Thyroid gland (tissue), 4 donors: ENCODE results near the gene FAM216B. TPM values are rescaled to one million over a fixed set of nuclear protein-coding genes. Genes with fewer than 3 reads are reported as not detected.

Experiments used
- DNase-seq, 2 donors: peaks; one replicate each; pipeline ENCODE4 v3.0.0-alpha.2; 2019
- H3K27ac ChIP-seq, 3 donors: fragments of 200-600 bp; sonication (generic); 1 replicate in 2 of 3; 2 replicates in 1 of 3; pipeline ENCODE4 v1.5.1; 2016 to 2019; ENCODE audit warnings: mild to moderate bottlenecking in 1 of 3, moderate library complexity in 1 of 3
- H3K27me3 ChIP-seq: fragments of 200-600 bp; sonication (generic); one replicate; pipeline ENCODE4 v1.5.1; 2019
- H3K36me3 ChIP-seq, 2 donors: fragments of 200-600 bp; sonication (generic); one replicate each; pipeline ENCODE4 v1.5.1; 2016 to 2019
- H3K4me1 ChIP-seq, 2 donors: fragments of 200-600 bp; sonication (generic); one replicate each; pipeline ENCODE4 v1.5.1; 2017 to 2019
- H3K4me3 ChIP-seq, 3 donors: fragments of 200-600 bp; sonication (generic); replicated peaks in 1 of 3; 1 replicate in 2 of 3; 2 replicates in 1 of 3; pipeline ENCODE4 v1.5.1; 2016; ENCODE audit warnings: mild to moderate bottlenecking in 1 of 3
- H3K9me3 ChIP-seq: fragments of 200-600 bp; sonication (generic); one replicate; pipeline ENCODE4 v1.5.1; 2017
- CTCF ChIP-seq, 6 experiments: fragments of 200-600 bp in 3 of 6; fragments of 450-650 bp in 3 of 6; sonication (generic) in 3 of 6; IDR thresholded peaks; one replicate each; pipeline ENCODE4 v1.5.1; 2016 to 2019; ENCODE audit warnings: antibody characterized with exemption in 6 of 6, mild to moderate bottlenecking in 2 of 6, inconsistent platforms in 1 of 6, moderate library complexity in 1 of 6
- POLR2A ChIP-seq, 2 donors: fragments of 450-650 bp; IDR thresholded peaks; one replicate each; pipeline ENCODE4 v1.6.1; 2017; ENCODE audit warnings: antibody characterized with exemption in 2 of 2, mild to moderate bottlenecking in 2 of 2, moderate library complexity in 1 of 2
- WGBS, 2 donors: methylation state at CpG; one replicate each; pipeline ENCODE4 v1.1.5; 2017; 5-methylcytosine and 5-hydroxymethylcytosine counted together
- intact Hi-C: fragments of 100-400 bp; cut with DNase I; formaldehyde crosslinking; loops from one replicate; pipeline ENCODE4 v1.15.1; 2023
- total RNA-seq, 4 donors: library from RNA; depleted of rRNA; stranded (reverse); fragments of >200 nt; gene quantifications; one replicate each; pipeline ENCODE4 v1.2.3, GENCODE V29; 2016

FAM216B gene
- total RNA-seq, 4 donors from 2014 or later: not detected

DNA sequence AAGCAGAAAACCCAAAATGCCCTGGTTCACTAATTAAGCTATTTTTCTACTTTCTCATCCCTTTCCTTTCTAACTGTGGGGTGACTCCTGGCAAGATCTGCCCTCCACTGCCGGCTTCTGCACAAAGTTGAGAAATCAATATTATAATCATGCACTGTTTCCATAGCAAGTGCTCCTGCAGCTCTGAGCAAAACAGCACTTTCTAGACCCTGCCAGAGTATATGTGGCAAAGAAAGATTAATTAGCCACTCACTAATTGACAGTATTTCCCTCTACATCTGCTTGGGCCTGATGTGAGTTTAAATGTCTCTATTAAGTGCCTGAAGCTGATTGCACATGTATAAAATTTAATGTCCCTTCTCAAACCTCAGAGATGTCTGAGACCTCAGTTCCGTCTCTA is 39.5 kb upstream of the FAM216B start:
- no peaks in the 10 kb centered on the region for H3K27me3 ChIP-seq
- H3K27ac ChIP-seq: no peak overlapping the region
- no peaks in the 10 kb centered on the region for H3K36me3 ChIP-seq
- intact Hi-C loops: no loop called here
- TF ChIP-seq CTCF (IDR thresholded peaks at IDR 0.05) (no peak), POLR2A (IDR thresholded peaks at IDR 0.05) (no peak)
- 93 to 95% methylated on average over 2 of the region's 2 CpGs for WGBS, 2 donors
- no peak for DNase-seq
- H3K4me1 ChIP-seq: no peaks in the 10 kb centered on the region
- H3K9me3 ChIP-seq: no peaks in the 10 kb centered on the region
- H3K4me3 ChIP-seq: no peak overlapping the region

DNA sequence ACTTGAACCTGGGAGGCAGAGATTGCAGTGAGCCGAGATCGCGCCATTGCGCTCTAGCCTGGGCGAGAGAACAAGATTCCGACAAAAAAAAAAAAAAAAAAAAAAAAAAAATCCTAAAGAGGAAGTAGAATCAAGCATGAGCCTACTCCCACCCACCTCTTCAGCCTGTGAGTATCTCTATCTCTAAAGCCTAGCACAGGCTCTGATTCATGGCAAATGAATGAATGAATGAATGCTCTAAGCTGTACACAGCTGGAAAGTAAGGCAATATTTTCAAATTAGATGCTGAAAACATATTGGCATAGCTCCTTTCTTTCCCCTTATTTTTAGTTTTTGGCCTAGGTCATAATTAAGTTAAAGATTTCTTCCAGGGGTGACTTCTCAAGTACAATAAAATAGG is 35.7 kb upstream of the FAM216B start:
- Histone ChIP-seq H3K9me3 (no peaks in the 10 kb centered on the region), H3K4me1 (no peaks in the 10 kb centered on the region), H3K36me3 (no peaks in the 10 kb centered on the region), H3K27ac (no peak overlapping the region), H3K4me3 (no peak overlapping the region), H3K27me3 (no peaks in the 10 kb centered on the region)
- 87 to 96% methylated on average over 6 of the region's 6 CpGs for WGBS, 2 donors
- TF ChIP-seq POLR2A (IDR thresholded peaks at IDR 0.05) (no peak), CTCF (IDR thresholded peaks at IDR 0.05) (no peak)
- intact Hi-C loops: no loop called here
- no peak for DNase-seq

- no peak for DNase-seq
Observed at GRCh38 chr13:42746866-42747265, 34.5 kb upstream of the FAM216B start.

DNA sequence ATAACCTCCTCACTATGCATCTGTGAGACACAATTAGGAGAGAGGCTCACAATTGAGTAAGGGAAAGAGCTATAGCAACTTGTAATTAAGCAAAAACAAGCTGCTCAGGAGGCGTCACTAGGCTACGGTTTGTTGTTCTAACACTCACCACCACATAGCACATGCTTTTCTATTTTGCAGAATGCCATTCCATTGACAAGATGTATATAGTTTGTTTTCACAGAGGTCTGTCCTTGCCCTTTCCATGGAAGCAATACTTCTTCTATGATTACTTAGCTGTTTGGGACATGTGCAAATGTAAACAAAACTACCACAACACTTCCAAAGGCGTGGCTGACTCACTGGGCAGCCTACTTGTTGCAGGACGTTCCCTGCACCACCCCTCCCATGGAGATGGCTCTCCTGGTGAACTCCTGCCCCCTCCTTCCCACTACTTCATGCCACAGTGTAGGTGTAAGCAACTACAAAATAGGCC is 33.9 kb upstream of the FAM216B start:
- Histone ChIP-seq H3K4me3 (no peak overlapping the region), H3K27me3 (no peaks in the 10 kb centered on the region), H3K36me3 (no peaks in the 10 kb centered on the region), H3K4me1 (no peaks in the 10 kb centered on the region), H3K27ac (no peak overlapping the region), H3K9me3 (no peaks in the 10 kb centered on the region)
- no peak for TF ChIP-seq CTCF (IDR thresholded peaks at IDR 0.05)
- no peak for TF ChIP-seq POLR2A (IDR thresholded peaks at IDR 0.05)
- WGBS, 2 donors: 46 to 60% methylated on average over 4 of the region's 4 CpGs
- intact Hi-C loops: no loop called here
- no peak for DNase-seq

More at GRCh38 chr13:42746866-42747265, 34.5 kb upstream of the FAM216B start:
- intact Hi-C loops: no loop called here
- no peaks in the 10 kb centered on the region for H3K27me3 ChIP-seq
- WGBS, 2 donors: 68 to 78% methylated on average over 2 of the region's 2 CpGs
- H3K4me1 ChIP-seq: no peaks in the 10 kb centered on the region
- H3K27ac ChIP-seq: no peak overlapping the region
- H3K9me3 ChIP-seq: no peaks in the 10 kb centered on the region
- TF ChIP-seq POLR2A (IDR thresholded peaks at IDR 0.05) (no peak), CTCF (IDR thresholded peaks at IDR 0.05) (no peak)
- H3K36me3 ChIP-seq: no peaks in the 10 kb centered on the region
- H3K4me3 ChIP-seq: no peak overlapping the region

DNA sequence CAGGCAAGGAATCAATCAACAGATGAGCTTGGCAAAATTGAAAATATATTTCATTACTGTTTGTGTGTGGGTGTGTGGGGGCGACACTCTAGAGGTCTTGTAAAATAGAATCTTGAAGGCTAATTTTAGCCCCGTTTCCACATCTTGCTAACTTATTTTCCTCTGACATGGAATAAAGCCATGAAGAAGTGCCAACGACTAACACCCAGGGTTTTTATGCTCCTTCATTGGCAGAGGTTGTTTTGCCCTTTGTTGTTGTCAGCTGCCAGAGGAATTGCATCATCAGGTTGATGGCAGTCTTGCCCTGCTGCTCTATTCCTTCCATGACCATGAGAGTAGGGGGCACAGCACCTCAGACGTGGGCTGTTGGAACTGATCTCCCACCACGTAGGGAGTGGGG is 30.6 kb upstream of the FAM216B start:
- Histone ChIP-seq H3K4me3 (no peak overlapping the region), H3K4me1 (peaks cover 13 to 20% of the 10 kb centered on the region in 2 donors), H3K27ac (no peak overlapping the region), H3K36me3 (no peaks in the 10 kb centered on the region), H3K27me3 (no peaks in the 10 kb centered on the region), H3K9me3 (no peaks in the 10 kb centered on the region)
- 54 to 72% methylated on average over 5 of the region's 5 CpGs for WGBS, 2 donors
- DNase-seq: no peak
- no peak for TF ChIP-seq POLR2A (IDR thresholded peaks at IDR 0.05)
- no peak for TF ChIP-seq CTCF (IDR thresholded peaks at IDR 0.05)
- intact Hi-C loops: no loop called here
